K562 (cell line): ENCODE measurements around the gene ADGRG1. TPM values are rescaled to one million over a fixed set of nuclear protein-coding genes. Genes with fewer than 3 reads are reported as not detected.
A peak's percentile ranks its signal among the peaks of the same experiment; 100 is the strongest.

Experiments
- EP300 ChIP-seq: IDR thresholded peaks from 2 replicates; pipeline ENCODE4 v1.6.1; 2012; ENCODE audit warnings: low read length, improper control_type of control experiment
- FOS ChIP-seq: IDR thresholded peaks from 3 replicates; pipeline ENCODE4 v1.6.1; 2011; ENCODE audit not compliant: insufficient read length; ENCODE audit errors: extremely low read depth
- HDAC2 ChIP-seq: fragments of 450-650 bp; IDR thresholded peaks from 2 replicates; pipeline ENCODE4 v1.6.1; 2016; ENCODE audit warnings: mild to moderate bottlenecking
- MAFK ChIP-seq: IDR thresholded peaks from 2 replicates; pipeline ENCODE4 v1.6.1; 2011; ENCODE audit warnings: low read length, improper control_type of control experiment
- MXI1 ChIP-seq: IDR thresholded peaks from 2 replicates; pipeline ENCODE4 v1.6.1; 2011; ENCODE audit warnings: low read depth, mild to moderate bottlenecking, improper control_type of control experiment, low read length
- PML ChIP-seq: IDR thresholded peaks from 2 replicates; pipeline ENCODE4 v1.6.1; 2012; ENCODE audit warnings: low read length, inconsistent platforms
- RCOR1 ChIP-seq, 2 experiments: IDR thresholded peaks; 2 replicates each; pipeline ENCODE4 v1.6.1; 2012; ENCODE audit warnings: low read depth in 2 of 2, low read length in 2 of 2, borderline replicate concordance in 1 of 2, improper control_type of control experiment in 1 of 2
- SREBF2 ChIP-seq: sonication (generic); formaldehyde crosslinking; IDR thresholded peaks from 2 replicates; pipeline ENCODE4 v1.4.0; 2020; ENCODE audit warnings: mild to moderate bottlenecking, missing genetic modification reagents
- ZNF316 ChIP-seq: fragments of 450-650 bp; IDR thresholded peaks from 2 replicates; pipeline ENCODE4 v1.6.1; 2016
- polyA plus RNA-seq, 8 experiments: library from polyadenylated mRNA; depleted of rRNA in 4 of 8; stranded (reverse) in 5 of 8; unstranded in 3 of 8; fragments of >200 nt; fragmentation: Nextera tagmentation in 2 of 8; fragmentation: Illumina TruSeq in 1 of 8; extraction: Ambion mirVana in 2 of 8; extraction: Trizol in 1 of 8; gene quantifications; 2 replicates each; pipeline versions ENCODE4 v1.2.1 to v1.2.3, GENCODE V29; 2011 to 2014; ENCODE audit warnings: inconsistent platforms in 1 of 8, missing spikeins in 1 of 8
- total RNA-seq, 7 experiments: library from RNA; depleted of rRNA in 6 of 7; stranded (reverse); fragments of >200 nt in 6 of 7; fragmentation: Illumina TruSeq in 2 of 7; extraction: Trizol in 2 of 7; gene quantifications; 2 replicates each; pipeline versions ENCODE4 v1.2.1 to v1.2.3, GENCODE V29; 2011 to 2021; ENCODE audit warnings: low replicate concordance in 1 of 7
- TF ChIP-seq, protein P1 (sequence below): fragments of 250-450 bp; sonication (Bioruptor Pico); IDR thresholded peaks from 2 replicates; pipeline ENCODE4 v1.8.0; 2021; ENCODE audit warnings: moderate library complexity, mild to moderate bottlenecking, inconsistent platforms
- TF ChIP-seq, protein P2 (sequence below): sonication (generic); formaldehyde crosslinking; IDR thresholded peaks from 2 replicates; pipeline ENCODE4 v1.8.1; 2023; ENCODE audit warnings: missing genetic modification reagents, mild to moderate bottlenecking, borderline replicate concordance
- TF ChIP-seq, protein P3 (sequence below), 3 experiments: fragments of 200-800 bp in 1 of 3; sonication (Bioruptor generic) in 1 of 3; sonication (generic) in 1 of 3; formaldehyde crosslinking in 1 of 3; IDR thresholded peaks; 2 replicates each; pipeline versions ENCODE4 v1.6.1 to v1.8.0; 2016 to 2022; ENCODE audit warnings: mild to moderate bottlenecking in 2 of 3, missing compliant biosample characterization in 2 of 3, missing genetic modification characterization in 2 of 3, missing genetic modification reagents in 1 of 3
- TF ChIP-seq, protein P4 (sequence below), 2 experiments: fragments of 250-450 bp in 1 of 2; fragments of 450-650 bp in 1 of 2; sonication (Bioruptor Pico) in 1 of 2; IDR thresholded peaks; 2 replicates each; pipeline versions ENCODE4 v1.6.1 to v1.8.0; 2016 to 2021; ENCODE audit warnings: mild to moderate bottlenecking in 2 of 2, moderate library complexity in 2 of 2, missing compliant biosample characterization in 1 of 2, missing genetic modification characterization in 1 of 2

Gene ADGRG1
- total and polyA plus RNA-seq, 9 of the 15 experiments (the other 6 are each of a cell fraction or from before 2014, with no cell fraction given) = 0.04 to 0.31 (median 0.16) TPM; not detected in 6

DNA sequence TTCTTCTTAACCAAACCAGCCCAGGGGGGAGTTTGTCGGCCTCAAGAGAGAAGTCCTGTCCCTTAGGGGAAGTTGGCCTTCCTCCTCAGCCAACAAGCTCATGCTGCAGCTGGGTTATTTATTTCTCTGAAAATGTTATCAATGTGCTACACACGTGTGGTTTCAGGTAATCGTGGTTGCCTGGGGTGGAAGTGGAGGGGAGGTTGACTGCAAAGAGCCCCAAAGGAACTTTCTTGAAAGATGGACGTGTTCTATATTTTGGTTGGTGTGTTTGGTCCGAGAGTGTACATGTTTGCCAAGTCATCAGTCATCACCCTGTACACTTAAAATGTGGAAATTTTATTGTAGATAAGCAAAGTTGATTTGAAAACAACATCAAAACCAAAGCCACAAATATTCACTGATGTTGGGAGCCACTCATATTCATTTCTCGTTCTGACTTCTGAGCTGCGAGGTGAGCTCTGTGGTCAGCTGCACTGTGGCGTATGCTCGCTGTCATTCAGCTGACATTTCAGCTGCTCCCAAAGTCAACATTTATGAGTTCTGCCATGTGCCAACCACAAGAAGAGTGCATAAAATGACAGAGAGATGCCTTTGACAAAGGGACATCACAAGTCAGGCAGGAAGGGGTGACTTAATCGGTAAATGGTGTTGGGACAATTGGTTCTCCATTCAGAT, 26.5 kb upstream of the ADGRG1 start (continued):
- TF ChIP-seq, protein P1, sequence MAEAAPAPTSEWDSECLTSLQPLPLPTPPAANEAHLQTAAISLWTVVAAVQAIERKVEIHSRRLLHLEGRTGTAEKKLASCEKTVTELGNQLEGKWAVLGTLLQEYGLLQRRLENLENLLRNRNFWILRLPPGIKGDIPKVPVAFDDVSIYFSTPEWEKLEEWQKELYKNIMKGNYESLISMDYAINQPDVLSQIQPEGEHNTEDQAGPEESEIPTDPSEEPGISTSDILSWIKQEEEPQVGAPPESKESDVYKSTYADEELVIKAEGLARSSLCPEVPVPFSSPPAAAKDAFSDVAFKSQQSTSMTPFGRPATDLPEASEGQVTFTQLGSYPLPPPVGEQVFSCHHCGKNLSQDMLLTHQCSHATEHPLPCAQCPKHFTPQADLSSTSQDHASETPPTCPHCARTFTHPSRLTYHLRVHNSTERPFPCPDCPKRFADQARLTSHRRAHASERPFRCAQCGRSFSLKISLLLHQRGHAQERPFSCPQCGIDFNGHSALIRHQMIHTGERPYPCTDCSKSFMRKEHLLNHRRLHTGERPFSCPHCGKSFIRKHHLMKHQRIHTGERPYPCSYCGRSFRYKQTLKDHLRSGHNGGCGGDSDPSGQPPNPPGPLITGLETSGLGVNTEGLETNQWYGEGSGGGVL (CRISPR knock-in tag) = no peak
- TF ChIP-seq, protein P2, sequence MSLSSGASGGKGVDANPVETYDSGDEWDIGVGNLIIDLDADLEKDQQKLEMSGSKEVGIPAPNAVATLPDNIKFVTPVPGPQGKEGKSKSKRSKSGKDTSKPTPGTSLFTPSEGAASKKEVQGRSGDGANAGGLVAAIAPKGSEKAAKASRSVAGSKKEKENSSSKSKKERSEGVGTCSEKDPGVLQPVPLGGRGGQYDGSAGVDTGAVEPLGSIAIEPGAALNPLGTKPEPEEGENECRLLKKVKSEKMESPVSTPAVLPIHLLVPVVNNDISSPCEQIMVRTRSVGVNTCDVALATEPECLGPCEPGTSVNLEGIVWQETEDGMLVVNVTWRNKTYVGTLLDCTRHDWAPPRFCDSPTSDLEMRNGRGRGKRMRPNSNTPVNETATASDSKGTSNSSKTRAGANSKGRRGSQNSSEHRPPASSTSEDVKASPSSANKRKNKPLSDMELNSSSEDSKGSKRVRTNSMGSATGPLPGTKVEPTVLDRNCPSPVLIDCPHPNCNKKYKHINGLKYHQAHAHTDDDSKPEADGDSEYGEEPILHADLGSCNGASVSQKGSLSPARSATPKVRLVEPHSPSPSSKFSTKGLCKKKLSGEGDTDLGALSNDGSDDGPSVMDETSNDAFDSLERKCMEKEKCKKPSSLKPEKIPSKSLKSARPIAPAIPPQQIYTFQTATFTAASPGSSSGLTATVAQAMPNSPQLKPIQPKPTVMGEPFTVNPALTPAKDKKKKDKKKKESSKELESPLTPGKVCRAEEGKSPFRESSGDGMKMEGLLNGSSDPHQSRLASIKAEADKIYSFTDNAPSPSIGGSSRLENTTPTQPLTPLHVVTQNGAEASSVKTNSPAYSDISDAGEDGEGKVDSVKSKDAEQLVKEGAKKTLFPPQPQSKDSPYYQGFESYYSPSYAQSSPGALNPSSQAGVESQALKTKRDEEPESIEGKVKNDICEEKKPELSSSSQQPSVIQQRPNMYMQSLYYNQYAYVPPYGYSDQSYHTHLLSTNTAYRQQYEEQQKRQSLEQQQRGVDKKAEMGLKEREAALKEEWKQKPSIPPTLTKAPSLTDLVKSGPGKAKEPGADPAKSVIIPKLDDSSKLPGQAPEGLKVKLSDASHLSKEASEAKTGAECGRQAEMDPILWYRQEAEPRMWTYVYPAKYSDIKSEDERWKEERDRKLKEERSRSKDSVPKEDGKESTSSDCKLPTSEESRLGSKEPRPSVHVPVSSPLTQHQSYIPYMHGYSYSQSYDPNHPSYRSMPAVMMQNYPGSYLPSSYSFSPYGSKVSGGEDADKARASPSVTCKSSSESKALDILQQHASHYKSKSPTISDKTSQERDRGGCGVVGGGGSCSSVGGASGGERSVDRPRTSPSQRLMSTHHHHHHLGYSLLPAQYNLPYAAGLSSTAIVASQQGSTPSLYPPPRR (CRISPR knock-in tag) = no peak
- TF ChIP-seq MAFK (0 out of 2 replicates have a peak, but pooled peaks have one; percentile 8), MXI1 (no peak), FOS (no peak), SREBF2 (CRISPR knock-in tag) (no peak), ZNF316 (peak; percentile 15; the same call in 1 of the 2 replicates), HDAC2 (no peak), RCOR1 (IDR thresholded peaks at IDR 0.05; ENCODE audit: borderline replicate concordance in 1 of 2, low read depth in 2 of 2, low read length in 2 of 2) (peak in 1 of 2 experiments; percentile 19; a peak in 1 of 4 replicates), EP300 (peak; percentile 57; the same call in 1 of the 2 replicates), PML (peak; percentile 78; the same call in 1 of the 2 replicates)
- TF ChIP-seq, protein P3, sequence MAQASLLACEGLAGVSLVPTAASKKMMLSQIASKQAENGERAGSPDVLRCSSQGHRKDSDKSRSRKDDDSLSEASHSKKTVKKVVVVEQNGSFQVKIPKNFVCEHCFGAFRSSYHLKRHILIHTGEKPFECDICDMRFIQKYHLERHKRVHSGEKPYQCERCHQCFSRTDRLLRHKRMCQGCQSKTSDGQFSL (CRISPR knock-in tag; IDR thresholded peaks at IDR 0.05) = no peak
- TF ChIP-seq, protein P3 (tag; IDR thresholded peaks at IDR 0.05) = no peak
- TF ChIP-seq, protein P4, sequence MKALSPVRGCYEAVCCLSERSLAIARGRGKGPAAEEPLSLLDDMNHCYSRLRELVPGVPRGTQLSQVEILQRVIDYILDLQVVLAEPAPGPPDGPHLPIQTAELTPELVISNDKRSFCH (CRISPR knock-in tag; IDR thresholded peaks at IDR 0.05) = no peak
- TF ChIP-seq, protein P4 (tag; IDR thresholded peaks at IDR 0.05) = peak; percentile 69; the same call in 1 of the 2 replicates
- TF ChIP-seq, all 486 proteins: peak for 42
